ENCODE results near the gene SND1. TPM values are rescaled to one million over a fixed set of nuclear protein-coding genes. Genes with fewer than 3 reads are reported as not detected.
A peak's percentile ranks its signal among the peaks of the same experiment; 100 is the strongest.

The SND1 gene
- total RNA-seq: 172 and 174 TPM in 2 replicates
- 137 and 166 TPM in 2 replicates for polyA plus RNA-seq
- polyA plus RNA-seq (2012): 179 and 208 TPM in 2 replicates
- 232 and 237 TPM in 2 replicates for polyA minus RNA-seq (ENCODE audit: low replicate concordance)

- H3K27ac ChIP-seq (ENCODE audit: insufficient read depth, low read length): peak within 1 kb of the TSS; percentile 94
- peak within 1 kb of the TSS; percentile 86 for H2AFZ ChIP-seq (ENCODE audit: low read length)
- H3K27me3 ChIP-seq (ENCODE audit: control insufficient read depth, insufficient read depth, low read length): no peaks in the 10 kb centered on the region
- no peaks in the 10 kb centered on the region for H3K36me3 ChIP-seq (ENCODE audit: control insufficient read depth, insufficient read depth, low read length)
- H3K4me1 ChIP-seq (ENCODE audit: control insufficient read depth, extremely low read depth, insufficient read depth, low read length): no peaks in the 10 kb centered on the region
- H3K4me3 ChIP-seq (replicated peaks in 1 of 4; ENCODE audit: control extremely low read depth in 1 of 4, insufficient read depth in 1 of 4, low read depth in 3 of 4, low read length in 4 of 4): peak within 1 kb of the TSS; percentile 81 to 99 (median 91)
- peak within 1 kb of the TSS; percentile 95 for H3K4me2 ChIP-seq (ENCODE audit: extremely low read depth, insufficient read depth, low read length)
- H3K9me3 ChIP-seq (ENCODE audit: control insufficient read depth, insufficient read depth, low read depth, low read length): no peaks in the 10 kb centered on the region
- peaks cover 1% of the 10 kb centered on the region for H4K20me1 ChIP-seq (ENCODE audit: control insufficient read depth, extremely low read depth, insufficient read depth, low read length)
- peak; percentile 99 for DNase-seq (ENCODE audit: low read depth in 2 of 2)
- H3K9ac ChIP-seq (ENCODE audit: insufficient read depth, low read length): peak within 1 kb of the TSS; percentile 86
- H3K79me2 ChIP-seq (ENCODE audit: control insufficient read depth, insufficient read depth, low read length): peaks cover 46% of the 10 kb centered on the region
- TF ChIP-seq CTCF (conservative IDR thresholded peaks at IDR 0.05 in 1 of 2, IDR thresholded peaks at IDR 0.05 in 1 of 2; ENCODE audit: low read depth in 1 of 2, low read length in 2 of 2): no peak
- no peak for TF ChIP-seq EZH2 (IDR thresholded peaks at IDR 0.05; ENCODE audit: low read length, missing control alignments)
Observed at GRCh38 chr7:127651556-127652332, at the start of gene SND1. Gene SND1, plus strand, starts transcription at chr7:127652194. Its CDS starts 180 bp downstream, at chr7:127652374.

GRCh38 chr7:127608446-127608845, 43.5 kb upstream of the SND1 start:
- no peak for DNase-seq (ENCODE audit: low read depth in 2 of 2)
- no peaks in the 10 kb centered on the region for H3K27me3 ChIP-seq (ENCODE audit: control insufficient read depth, insufficient read depth, low read length)
- no peak overlapping the region for H3K4me3 ChIP-seq (replicated peaks in 1 of 4; ENCODE audit: control extremely low read depth in 1 of 4, insufficient read depth in 1 of 4, low read depth in 3 of 4, low read length in 4 of 4)
- H3K4me1 ChIP-seq (ENCODE audit: control insufficient read depth, extremely low read depth, insufficient read depth, low read length): no peaks in the 10 kb centered on the region
- H3K4me2 ChIP-seq (ENCODE audit: extremely low read depth, insufficient read depth, low read length): no peak overlapping the region
- no peaks in the 10 kb centered on the region for H3K9me3 ChIP-seq (ENCODE audit: control insufficient read depth, insufficient read depth, low read depth, low read length)
- no peaks in the 10 kb centered on the region for H4K20me1 ChIP-seq (ENCODE audit: control insufficient read depth, extremely low read depth, insufficient read depth, low read length)
- H3K79me2 ChIP-seq (ENCODE audit: control insufficient read depth, insufficient read depth, low read length): no peaks in the 10 kb centered on the region
- TF ChIP-seq CTCF (conservative IDR thresholded peaks at IDR 0.05 in 1 of 2, IDR thresholded peaks at IDR 0.05 in 1 of 2; ENCODE audit: low read depth in 1 of 2, low read length in 2 of 2) (no peak), EZH2 (IDR thresholded peaks at IDR 0.05; ENCODE audit: low read length, missing control alignments) (no peak)
- no peaks in the 10 kb centered on the region for H3K36me3 ChIP-seq (ENCODE audit: control insufficient read depth, insufficient read depth, low read length)
- H2AFZ ChIP-seq (ENCODE audit: low read length): no peak overlapping the region
- H3K27ac ChIP-seq (ENCODE audit: insufficient read depth, low read length): no peak overlapping the region
- H3K9ac ChIP-seq (ENCODE audit: insufficient read depth, low read length): no peak overlapping the region

- no peak overlapping the region for H3K9ac ChIP-seq (ENCODE audit: insufficient read depth, low read length)
- no peak overlapping the region for H3K4me3 ChIP-seq (replicated peaks in 1 of 4; ENCODE audit: control extremely low read depth in 1 of 4, insufficient read depth in 1 of 4, low read depth in 3 of 4, low read length in 4 of 4)
- no peaks in the 10 kb centered on the region for H3K9me3 ChIP-seq (ENCODE audit: control insufficient read depth, insufficient read depth, low read depth, low read length)
- no peaks in the 10 kb centered on the region for H4K20me1 ChIP-seq (ENCODE audit: control insufficient read depth, extremely low read depth, insufficient read depth, low read length)
- H2AFZ ChIP-seq (ENCODE audit: low read length): no peak overlapping the region
- H3K27ac ChIP-seq (ENCODE audit: insufficient read depth, low read length): no peak overlapping the region
- H3K79me2 ChIP-seq (ENCODE audit: control insufficient read depth, insufficient read depth, low read length): no peaks in the 10 kb centered on the region
- DNase-seq (ENCODE audit: low read depth in 2 of 2): no peak
- H3K27me3 ChIP-seq (ENCODE audit: control insufficient read depth, insufficient read depth, low read length): no peaks in the 10 kb centered on the region
- H3K36me3 ChIP-seq (ENCODE audit: control insufficient read depth, insufficient read depth, low read length): no peaks in the 10 kb centered on the region
- TF ChIP-seq EZH2 (IDR thresholded peaks at IDR 0.05; ENCODE audit: low read length, missing control alignments) (no peak), CTCF (conservative IDR thresholded peaks at IDR 0.05 in 1 of 2, IDR thresholded peaks at IDR 0.05 in 1 of 2; ENCODE audit: low read depth in 1 of 2, low read length in 2 of 2) (no peak)
- no peak overlapping the region for H3K4me2 ChIP-seq (ENCODE audit: extremely low read depth, insufficient read depth, low read length)
- H3K4me1 ChIP-seq (ENCODE audit: control insufficient read depth, extremely low read depth, insufficient read depth, low read length): no peaks in the 10 kb centered on the region
Observed at GRCh38 chr7:127609297-127609696, 42.7 kb upstream of the SND1 start.
